Stimulated activated CD4-positive, alpha-beta T cell treated with anti-CD3 and anti-CD28 coated beads, Interleukin-1b, Interleukin-23, amount 100 ng/mL, for 4 hours (primary cell): ENCODE data around the gene TMEM212.

Source experiments
- DNase-seq, 2 donors: peaks; one replicate each; pipeline ENCODE4 v3.0.0-alpha.2; 2020; ENCODE audit warnings: low read depth in 2 of 2

Gene TMEM212

GRCh38 chr3:171834461-171834801 is 8.7 kb upstream of the TMEM212 start:
- no peak for DNase-seq

- DNase-seq: no peak
These were observed 8.0 kb upstream of the TMEM212 start for GRCh38 chr3:171835116-171835515.

GRCh38 chr3:171835613-171836012 is 7.5 kb upstream of the TMEM212 start:
- DNase-seq: no peak

- DNase-seq: no peak
These were observed 6.3 kb upstream of the TMEM212 start for GRCh38 chr3:171836855-171837254.

GRCh38 chr3:171837698-171838097 is 5.5 kb upstream of the TMEM212 start:
- DNase-seq: no peak

GRCh38 chr3:171838218-171838720 is 4.9 kb upstream of the TMEM212 start:
- DNase-seq: no peak

GRCh38 chr3:171839270-171839669 is 3.9 kb upstream of the TMEM212 start:
- DNase-seq: no peak

GRCh38 chr3:171840445-171840810 is 2.7 kb upstream of the TMEM212 start:
- DNase-seq: no peak

- no peak for DNase-seq
These were observed 2.1 kb upstream of the TMEM212 start for GRCh38 chr3:171840811-171841619.

GRCh38 chr3:171841620-171842000 is 1.5 kb upstream of the TMEM212 start:
- no peak for DNase-seq

GRCh38 chr3:171844873-171845272 is 1.7 kb downstream of the TMEM212 start:
- DNase-seq: no peak

GRCh38 chr3:171845481-171846284 is 2.5 kb downstream of the TMEM212 start:
- no peak for DNase-seq

GRCh38 chr3:171846597-171846996 is 3.4 kb downstream of the TMEM212 start:
- no peak for DNase-seq

GRCh38 chr3:171847133-171847532 is 4.0 kb downstream of the TMEM212 start:
- no peak for DNase-seq

- DNase-seq: no peak
These were observed 4.6 kb downstream of the TMEM212 start for GRCh38 chr3:171847595-171848259.

- DNase-seq: no peak
These were observed 6.6 kb downstream of the TMEM212 start for GRCh38 chr3:171849617-171850319.

- DNase-seq: no peak
These were observed 7.3 kb downstream of the TMEM212 start for GRCh38 chr3:171850320-171850959.

GRCh38 chr3:171850960-171851659 is 8.0 kb downstream of the TMEM212 start:
- no peak for DNase-seq

- no peak for DNase-seq
These were observed 8.5 kb downstream of the TMEM212 start for GRCh38 chr3:171851660-171852058.

GRCh38 chr3:171854649-171855305 is 11.6 kb downstream of the TMEM212 start:
- no peak for DNase-seq
